ENCODE measurements around the gene DDIT3.

The DDIT3 gene

GRCh38 chr12:57487055-57487596 lies 33.2 kb downstream of the DDIT3 start:
- DNase-seq = no peak
- peak overlapping the region; percentile 96 for H3K4me3 Mint-ChIP-seq
- H3K27me3 Mint-ChIP-seq (ENCODE audit: low read depth, poor library complexity) = peaks cover 15% of the 10 kb centered on the region
- H3K4me1 Mint-ChIP-seq = peaks cover 16% of the 10 kb centered on the region
- H3K36me3 Mint-ChIP-seq (ENCODE audit: low read depth) = peaks cover 26% of the 10 kb centered on the region
- no peak overlapping the region for H3K27ac Mint-ChIP-seq
- no peak for TF ChIP-seq CTCF (IDR thresholded peaks at IDR 0.05)
- H3K9me3 Mint-ChIP-seq = no peaks in the 10 kb centered on the region

- H3K4me1 Mint-ChIP-seq = peaks cover 15% of the 10 kb centered on the region
- peaks cover 13% of the 10 kb centered on the region for H3K36me3 Mint-ChIP-seq (ENCODE audit: low read depth)
- no peaks in the 10 kb centered on the region for H3K9me3 Mint-ChIP-seq
- H3K27me3 Mint-ChIP-seq (ENCODE audit: low read depth, poor library complexity) = peaks cover 30% of the 10 kb centered on the region
- H3K4me3 Mint-ChIP-seq = no peak overlapping the region
- no peak overlapping the region for H3K27ac Mint-ChIP-seq
- no peak for TF ChIP-seq CTCF (IDR thresholded peaks at IDR 0.05)
- no peak for DNase-seq
These were observed 34.6 kb downstream of the DDIT3 start for GRCh38 chr12:57485695-57486094.

DNA sequence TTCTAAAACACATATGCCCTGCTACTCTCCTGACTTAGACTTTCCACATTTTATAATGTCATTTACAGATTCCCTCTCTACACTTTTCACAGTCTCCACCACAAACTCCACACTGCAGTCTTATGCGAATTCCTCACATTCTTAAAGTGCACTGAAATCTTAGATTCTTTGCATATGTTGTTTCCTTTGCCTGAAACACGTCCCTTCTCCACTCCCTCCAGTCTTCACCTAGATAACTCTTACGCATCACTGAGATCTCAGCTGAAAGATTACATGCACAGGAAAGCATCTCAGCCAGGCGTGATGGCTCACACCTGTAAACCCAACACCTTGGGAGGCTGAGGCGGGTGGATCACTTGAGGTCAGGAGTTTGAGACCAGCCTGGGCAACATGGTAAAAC lies 36.8 kb downstream of the DDIT3 start:
- no peak for DNase-seq
- Mint-ChIP-seq H3K9me3 (no peaks in the 10 kb centered on the region), H3K27me3 (ENCODE audit: low read depth, poor library complexity) (peaks cover 52% of the 10 kb centered on the region), H3K36me3 (ENCODE audit: low read depth) (no peaks in the 10 kb centered on the region), H3K4me1 (peaks cover 12% of the 10 kb centered on the region), H3K27ac (no peak overlapping the region), H3K4me3 (no peak overlapping the region)
- no peak for TF ChIP-seq CTCF (IDR thresholded peaks at IDR 0.05)

GRCh38 chr12:57481671-57482070 lies 38.6 kb downstream of the DDIT3 start:
- no peaks in the 10 kb centered on the region for H3K36me3 Mint-ChIP-seq (ENCODE audit: low read depth)
- no peak overlapping the region for H3K4me3 Mint-ChIP-seq
- no peak for DNase-seq
- no peak overlapping the region for H3K27ac Mint-ChIP-seq
- peaks cover 30% of the 10 kb centered on the region for H3K4me1 Mint-ChIP-seq
- H3K9me3 Mint-ChIP-seq = no peaks in the 10 kb centered on the region
- H3K27me3 Mint-ChIP-seq (ENCODE audit: low read depth, poor library complexity) = peaks cover 70% of the 10 kb centered on the region
- TF ChIP-seq CTCF (IDR thresholded peaks at IDR 0.05) = no peak

DNA sequence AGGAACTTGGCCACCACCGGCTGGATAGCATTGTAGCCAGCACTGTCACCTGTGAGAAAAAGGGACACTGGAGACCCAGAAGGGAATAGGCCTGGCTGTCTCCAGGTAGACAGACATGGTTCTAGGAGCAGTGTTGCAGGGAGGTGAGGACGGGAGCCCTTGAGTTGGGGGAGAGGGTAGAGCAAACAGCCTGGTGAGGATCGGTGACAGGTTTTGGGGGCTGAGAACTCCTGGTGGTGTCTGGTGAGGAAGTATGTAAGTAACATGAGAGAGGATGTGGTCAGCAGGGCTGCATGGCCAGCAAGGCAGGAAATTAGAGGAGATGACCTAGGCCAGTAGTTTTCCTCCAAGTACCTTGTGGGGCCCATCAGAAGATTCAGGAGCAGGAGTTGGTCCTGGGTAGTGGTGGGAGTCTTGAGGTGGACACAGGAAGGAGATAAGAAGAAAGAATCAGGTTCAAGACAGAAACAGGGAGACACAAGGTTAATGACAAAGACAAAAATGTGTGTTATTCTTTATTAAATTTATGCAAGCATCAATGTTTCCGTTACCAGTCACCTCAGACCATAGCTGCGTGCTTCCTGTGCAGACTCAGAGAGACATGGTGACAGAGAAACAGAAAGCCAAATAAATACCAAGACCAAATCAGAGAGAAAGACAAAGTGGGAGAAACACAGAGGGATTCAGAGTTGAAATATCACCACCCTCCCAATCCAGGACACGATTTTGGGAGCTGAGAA lies 40.8 kb downstream of the DDIT3 start, which contains the start of gene ARHGAP9:
ARHGAP9 (minus strand) TSS at position 491 of the 740 bp plus-strand sequence; CDS start at position 31, 460 bp downstream.
- H3K9me3 Mint-ChIP-seq = no peaks in the 10 kb centered on the region
- H3K27me3 Mint-ChIP-seq (ENCODE audit: low read depth, poor library complexity) = peaks cover 91% of the 10 kb centered on the region
- no peak within 1 kb of the TSS for H3K4me3 Mint-ChIP-seq
- H3K27ac Mint-ChIP-seq = no peak within 1 kb of the TSS
- peaks cover 46% of the 10 kb centered on the region for H3K4me1 Mint-ChIP-seq
- no peaks in the 10 kb centered on the region for H3K36me3 Mint-ChIP-seq (ENCODE audit: low read depth)
- TF ChIP-seq CTCF (IDR thresholded peaks at IDR 0.05) = no peak
- DNase-seq = no peak

GRCh38 chr12:57479043-57479375 lies 41.3 kb downstream of the DDIT3 start:
- Mint-ChIP-seq H3K27ac (no peak overlapping the region), H3K36me3 (ENCODE audit: low read depth) (no peaks in the 10 kb centered on the region), H3K9me3 (no peaks in the 10 kb centered on the region), H3K4me1 (peaks cover 46% of the 10 kb centered on the region), H3K4me3 (no peak overlapping the region), H3K27me3 (ENCODE audit: low read depth, poor library complexity) (peaks cover 96% of the 10 kb centered on the region)
- no peak for TF ChIP-seq CTCF (IDR thresholded peaks at IDR 0.05)
- no peak for DNase-seq

All from nephron progenitor cell (in vitro differentiated cells).